ENCODE measurements around the gene FPR1.

Gene FPR1

DNA sequence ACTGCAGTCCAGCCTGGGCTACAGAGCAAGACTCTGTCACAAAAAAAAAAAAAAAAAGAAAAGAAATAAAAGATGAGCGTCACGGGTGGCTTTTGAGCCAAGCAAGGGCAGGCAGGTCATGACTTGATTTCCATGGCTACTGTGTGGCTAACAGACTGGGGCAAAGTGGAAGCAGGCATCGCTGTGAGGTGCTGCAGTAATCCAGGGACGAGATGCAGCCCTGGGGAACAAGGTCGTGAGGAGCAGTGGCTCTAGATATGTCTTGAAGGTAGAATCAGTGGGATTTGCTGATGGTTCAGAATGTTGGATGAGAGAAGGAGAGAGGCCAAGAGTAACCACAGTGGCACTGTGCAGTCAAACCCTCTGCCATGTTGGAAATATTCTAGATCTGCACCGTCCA is 42.1 kb downstream of the FPR1 start:
- CTCF ChIA-PET: interaction anchor here (1.5 to 2.5 kb wide), 2 partner anchors 48 to 68 kb away, joined by 4 to 5 read pairs; no protein-coding TSS in a partner anchor
- 97% methylated on average over 6 of the region's 6 CpGs for WGBS (ENCODE audit: insufficient coverage)
- DNase-seq: no peak
- H3K9me3 ChIP-seq (ENCODE audit: control extremely low read depth in 1 of 5, control insufficient read depth in 4 of 5, insufficient read depth in 2 of 5, low read depth in 1 of 5, low read length in 4 of 5): no peaks in the 10 kb centered on the region
- peaks cover 0 to 9% (median 5%) of the 10 kb centered on the region in 4 experiments for H3K4me1 ChIP-seq (ENCODE audit: control extremely low read depth in 1 of 4, control insufficient read depth in 4 of 4, insufficient read depth in 4 of 4, low read length in 3 of 4)
- H3K4me3 ChIP-seq (ENCODE audit: control insufficient read depth in 1 of 7, extremely low read depth in 1 of 7, insufficient read depth in 4 of 7, low read depth in 2 of 7, low read length in 6 of 7): no peak overlapping the region
- POLR2A ChIA-PET: no interaction called here
- H3K36me3 ChIP-seq (ENCODE audit: control insufficient read depth in 4 of 4, insufficient read depth in 4 of 4, low read length in 3 of 4): peaks cover 0 to 11% (median 3%) of the 10 kb centered on the region in 4 experiments
- no peak overlapping the region for H3K27ac ChIP-seq (ENCODE audit: insufficient read depth in 1 of 2, low read depth in 1 of 2, low read length in 2 of 2, poor library complexity in 1 of 2, severe bottlenecking in 2 of 2)
- peaks cover 0 to 9% (median 2%) of the 10 kb centered on the region in 5 experiments for H3K27me3 ChIP-seq (replicated peaks in 2 of 5; ENCODE audit: control insufficient read depth in 4 of 5, insufficient read depth in 5 of 5, low read length in 4 of 5)

DNA sequence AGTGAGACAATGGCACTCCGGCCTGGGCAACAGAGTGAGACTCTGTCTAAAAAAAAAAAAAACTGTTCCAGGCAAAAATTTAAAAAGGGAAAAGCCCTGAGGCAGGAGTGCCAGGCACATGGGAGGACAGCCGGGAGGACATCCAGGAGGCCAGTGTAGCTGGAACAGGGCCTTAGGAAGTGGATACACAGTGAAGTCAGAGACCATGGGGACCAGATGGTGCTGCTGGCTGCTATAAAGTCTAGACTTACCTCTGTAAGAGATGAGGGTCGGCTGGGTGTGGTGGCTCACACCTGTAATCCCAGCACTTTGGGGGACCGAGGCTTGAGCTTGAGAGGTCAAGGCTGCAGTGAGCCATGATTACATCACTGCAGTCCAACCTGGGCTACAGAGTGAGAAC is 42.9 kb downstream of the FPR1 start:
- ChIA-PET CTCF (interaction anchor here (1.5 to 2.5 kb wide), 2 partner anchors 69 kb away, joined by 4 to 5 read pairs; no protein-coding TSS in a partner anchor), POLR2A (no interaction called here)
- H3K36me3 ChIP-seq (ENCODE audit: control insufficient read depth in 4 of 4, insufficient read depth in 4 of 4, low read length in 3 of 4): peaks cover 0 to 11% (median 3%) of the 10 kb centered on the region in 4 experiments
- H3K4me3 ChIP-seq (ENCODE audit: control insufficient read depth in 1 of 7, extremely low read depth in 1 of 7, insufficient read depth in 4 of 7, low read depth in 2 of 7, low read length in 6 of 7): no peak overlapping the region
- peaks cover 0 to 14% (median 7%) of the 10 kb centered on the region in 4 experiments for H3K4me1 ChIP-seq (ENCODE audit: control extremely low read depth in 1 of 4, control insufficient read depth in 4 of 4, insufficient read depth in 4 of 4, low read length in 3 of 4)
- no peak for DNase-seq
- WGBS (ENCODE audit: insufficient coverage): 100% methylated on average over 4 of the region's 4 CpGs
- H3K27ac ChIP-seq (ENCODE audit: insufficient read depth in 1 of 2, low read depth in 1 of 2, low read length in 2 of 2, poor library complexity in 1 of 2, severe bottlenecking in 2 of 2): no peak overlapping the region
- peaks cover 0 to 9% (median 2%) of the 10 kb centered on the region in 5 experiments for H3K27me3 ChIP-seq (replicated peaks in 2 of 5; ENCODE audit: control insufficient read depth in 4 of 5, insufficient read depth in 5 of 5, low read length in 4 of 5)
- H3K9me3 ChIP-seq (ENCODE audit: control extremely low read depth in 1 of 5, control insufficient read depth in 4 of 5, insufficient read depth in 2 of 5, low read depth in 1 of 5, low read length in 4 of 5): no peaks in the 10 kb centered on the region

DNA sequence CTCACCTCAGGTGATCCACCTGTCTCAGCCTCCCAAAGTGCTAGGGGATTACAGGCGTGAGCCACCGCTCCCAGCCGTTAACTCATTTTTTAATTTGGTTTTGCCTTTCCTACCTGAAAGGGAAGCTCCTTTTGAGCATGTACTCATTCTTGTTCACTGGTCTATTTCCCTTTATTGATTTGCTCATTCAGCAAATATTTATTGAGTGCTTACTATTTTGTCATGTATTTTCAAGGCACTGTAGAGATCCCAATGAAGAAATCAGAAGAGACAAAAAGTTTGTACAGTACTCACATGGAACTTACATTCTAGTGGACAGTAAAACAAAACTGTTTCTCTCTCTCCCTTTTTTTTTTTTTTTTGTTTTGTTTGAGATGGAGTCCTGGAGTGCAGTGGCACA is 44.8 kb downstream of the FPR1 start:
- POLR2A ChIA-PET: no interaction called here
- no peak overlapping the region for H3K4me3 ChIP-seq (ENCODE audit: control insufficient read depth in 1 of 7, extremely low read depth in 1 of 7, insufficient read depth in 4 of 7, low read depth in 2 of 7, low read length in 6 of 7)
- DNase-seq: no peak
- no peaks in the 10 kb centered on the region for H3K9me3 ChIP-seq (ENCODE audit: control extremely low read depth in 1 of 5, control insufficient read depth in 4 of 5, insufficient read depth in 2 of 5, low read depth in 1 of 5, low read length in 4 of 5)
- no peak overlapping the region for H3K27ac ChIP-seq (ENCODE audit: insufficient read depth in 1 of 2, low read depth in 1 of 2, low read length in 2 of 2, poor library complexity in 1 of 2, severe bottlenecking in 2 of 2)
- 80% methylated on average over 1 of the region's 3 CpGs for WGBS (ENCODE audit: insufficient coverage)
- peaks cover 2 to 24% (median 3%) of the 10 kb centered on the region in 5 experiments for H3K27me3 ChIP-seq (replicated peaks in 2 of 5; ENCODE audit: control insufficient read depth in 4 of 5, insufficient read depth in 5 of 5, low read length in 4 of 5)
- H3K4me1 ChIP-seq (ENCODE audit: control extremely low read depth in 1 of 4, control insufficient read depth in 4 of 4, insufficient read depth in 4 of 4, low read length in 3 of 4): peaks cover 2 to 30% (median 18%) of the 10 kb centered on the region in 4 experiments
- CTCF ChIA-PET: no interaction called here
- H3K36me3 ChIP-seq (ENCODE audit: control insufficient read depth in 4 of 4, insufficient read depth in 4 of 4, low read length in 3 of 4): peaks cover 0 to 11% (median 3%) of the 10 kb centered on the region in 4 experiments

DNA sequence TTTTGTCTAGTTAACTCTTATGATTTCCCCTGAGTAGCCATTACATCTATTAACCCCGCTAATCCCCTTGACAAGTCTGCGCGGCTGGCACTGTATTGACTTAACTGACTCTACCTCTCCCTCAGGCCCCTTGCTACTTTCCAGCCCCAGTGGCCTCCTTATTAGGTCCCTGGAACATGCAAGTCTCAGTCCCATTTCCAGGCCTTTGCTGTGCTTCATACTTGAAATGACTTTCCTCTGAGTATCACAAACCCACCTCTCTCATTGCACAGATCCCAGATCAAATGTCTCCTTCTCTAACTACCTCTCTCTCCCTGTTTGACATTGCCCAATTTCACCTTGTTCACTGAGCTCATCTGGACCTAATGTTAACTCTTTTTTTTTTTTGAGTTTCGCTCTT is 45.4 kb downstream of the FPR1 start:
- peaks cover 2 to 30% (median 18%) of the 10 kb centered on the region in 4 experiments for H3K4me1 ChIP-seq (ENCODE audit: control extremely low read depth in 1 of 4, control insufficient read depth in 4 of 4, insufficient read depth in 4 of 4, low read length in 3 of 4)
- peaks cover 2 to 25% (median 3%) of the 10 kb centered on the region in 5 experiments for H3K27me3 ChIP-seq (replicated peaks in 2 of 5; ENCODE audit: control insufficient read depth in 4 of 5, insufficient read depth in 5 of 5, low read length in 4 of 5)
- no peak for DNase-seq
- CTCF ChIA-PET: interaction anchor here (1.0 kb wide), 1 partner anchor 12 kb away, joined by 3 read pairs; no protein-coding TSS in a partner anchor
- H3K36me3 ChIP-seq (ENCODE audit: control insufficient read depth in 4 of 4, insufficient read depth in 4 of 4, low read length in 3 of 4): peaks cover 0 to 13% (median 3%) of the 10 kb centered on the region in 4 experiments
- 100% methylated on average over 4 of the region's 4 CpGs for WGBS (ENCODE audit: insufficient coverage)
- H3K27ac ChIP-seq (ENCODE audit: insufficient read depth in 1 of 2, low read depth in 1 of 2, low read length in 2 of 2, poor library complexity in 1 of 2, severe bottlenecking in 2 of 2): no peak overlapping the region
- H3K9me3 ChIP-seq (ENCODE audit: control extremely low read depth in 1 of 5, control insufficient read depth in 4 of 5, insufficient read depth in 2 of 5, low read depth in 1 of 5, low read length in 4 of 5): no peaks in the 10 kb centered on the region
- POLR2A ChIA-PET: no interaction called here
- H3K4me3 ChIP-seq (ENCODE audit: control insufficient read depth in 1 of 7, extremely low read depth in 1 of 7, insufficient read depth in 4 of 7, low read depth in 2 of 7, low read length in 6 of 7): no peak overlapping the region

DNA sequence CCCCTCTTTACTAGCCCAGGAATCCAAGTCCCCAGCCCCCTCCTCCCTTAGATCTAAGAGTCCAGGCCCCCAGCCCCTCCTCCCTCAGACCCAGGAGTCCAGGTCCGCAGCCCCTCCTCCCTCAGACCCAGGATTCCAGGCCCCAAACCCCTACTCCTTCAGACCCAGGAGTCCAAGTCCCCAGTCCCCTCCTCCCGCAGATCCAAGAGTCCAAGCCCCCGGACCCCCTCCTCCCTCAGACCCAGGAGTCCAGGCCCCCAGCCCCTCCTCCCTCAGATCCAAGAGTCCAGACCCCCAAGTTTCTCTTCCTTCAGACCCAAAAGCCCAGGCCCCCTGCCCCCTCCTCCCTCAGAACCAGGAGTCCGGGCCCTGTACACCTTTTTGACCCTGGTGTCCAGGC is 47.1 kb downstream of the FPR1 start:
- no peak for DNase-seq
- H3K36me3 ChIP-seq (ENCODE audit: control insufficient read depth in 4 of 4, insufficient read depth in 4 of 4, low read length in 3 of 4): peaks cover 0 to 14% (median 3%) of the 10 kb centered on the region in 4 experiments
- POLR2A ChIA-PET: interaction anchor here (1.2 to 1.9 kb wide), 2 partner anchors 16 to 73 kb away, joined by 3 to 8 read pairs; no protein-coding TSS in a partner anchor
- CTCF ChIA-PET: interaction anchor here (0.6 to 2.2 kb wide), 4 partner anchors 23 to 80 kb away, joined by 3 to 8 read pairs (median 3); no protein-coding TSS in a partner anchor
- no peaks in the 10 kb centered on the region for H3K9me3 ChIP-seq (ENCODE audit: control extremely low read depth in 1 of 5, control insufficient read depth in 4 of 5, insufficient read depth in 2 of 5, low read depth in 1 of 5, low read length in 4 of 5)
- H3K27me3 ChIP-seq (replicated peaks in 2 of 5; ENCODE audit: control insufficient read depth in 4 of 5, insufficient read depth in 5 of 5, low read length in 4 of 5): peaks cover 0 to 22% (median 3%) of the 10 kb centered on the region in 5 experiments
- 23% methylated on average over 3 of the region's 4 CpGs for WGBS (ENCODE audit: insufficient coverage)
- H3K4me1 ChIP-seq (ENCODE audit: control extremely low read depth in 1 of 4, control insufficient read depth in 4 of 4, insufficient read depth in 4 of 4, low read length in 3 of 4): peaks cover 2 to 30% (median 15%) of the 10 kb centered on the region in 4 experiments
- peak overlapping the region; percentile 78 to 93 for H3K27ac ChIP-seq (ENCODE audit: insufficient read depth in 1 of 2, low read depth in 1 of 2, low read length in 2 of 2, poor library complexity in 1 of 2, severe bottlenecking in 2 of 2)
- H3K4me3 ChIP-seq (ENCODE audit: control insufficient read depth in 1 of 7, extremely low read depth in 1 of 7, insufficient read depth in 4 of 7, low read depth in 2 of 7, low read length in 6 of 7): peak overlapping the region; percentile 47 to 95 (median 85)

DNA sequence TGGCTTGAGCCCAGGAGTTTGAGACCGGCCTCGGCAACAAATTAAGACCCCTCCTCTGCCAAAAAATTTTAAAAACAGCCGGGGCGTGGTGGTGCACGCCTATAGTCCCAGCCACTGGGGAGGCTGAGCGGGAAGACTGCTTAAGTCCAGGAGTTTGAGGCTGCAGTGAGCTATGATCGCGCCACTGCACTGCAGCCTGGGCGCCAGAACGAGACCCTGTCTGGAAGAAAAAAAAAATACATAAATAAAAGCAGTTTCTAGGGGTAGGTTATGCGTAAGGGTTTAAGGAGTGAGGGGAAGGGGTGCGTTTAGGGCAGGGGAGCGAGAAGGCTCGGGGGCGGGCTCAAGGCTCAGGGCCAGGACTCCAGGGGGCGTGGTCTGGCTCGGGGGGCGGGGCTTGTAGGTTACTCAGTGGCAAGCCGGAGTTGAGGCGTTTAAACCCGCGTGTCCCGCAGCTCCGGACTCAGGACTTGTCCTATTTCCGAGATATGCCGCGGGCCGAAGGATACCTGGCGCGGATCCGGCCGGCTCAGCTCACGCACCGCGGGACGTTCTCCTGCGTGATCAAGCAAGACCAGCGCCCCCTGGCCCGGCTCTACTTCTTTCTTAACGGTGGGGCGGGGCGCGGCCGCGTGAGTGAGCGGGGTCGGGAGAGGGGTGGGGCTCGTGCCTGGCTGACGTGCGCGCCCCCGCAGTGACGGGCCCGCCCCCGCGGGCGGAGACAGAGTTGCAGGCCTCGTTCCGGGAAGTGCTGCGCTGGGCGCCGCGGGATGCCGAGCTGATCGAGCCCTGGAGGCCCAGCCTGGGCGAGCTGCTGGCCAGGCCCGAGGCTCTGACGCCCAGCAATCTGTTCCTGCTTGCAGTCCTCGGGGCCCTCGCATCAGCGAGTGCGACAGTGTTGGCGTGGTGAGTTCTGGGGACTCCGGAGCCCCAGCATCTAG is 47.8 kb downstream of the FPR1 start:
- Histone ChIP-seq H3K4me3 (ENCODE audit: control insufficient read depth in 1 of 7, extremely low read depth in 1 of 7, insufficient read depth in 4 of 7, low read depth in 2 of 7, low read length in 6 of 7) (peak overlapping the region; percentile 47 to 95 (median 85)), H3K27ac (ENCODE audit: insufficient read depth in 1 of 2, low read depth in 1 of 2, low read length in 2 of 2, poor library complexity in 1 of 2, severe bottlenecking in 2 of 2) (peak overlapping the region; percentile 78 to 93), H3K27me3 (replicated peaks in 2 of 5; ENCODE audit: control insufficient read depth in 4 of 5, insufficient read depth in 5 of 5, low read length in 4 of 5) (peaks cover 0 to 22% (median 3%) of the 10 kb centered on the region in 5 experiments), H3K9me3 (ENCODE audit: control extremely low read depth in 1 of 5, control insufficient read depth in 4 of 5, insufficient read depth in 2 of 5, low read depth in 1 of 5, low read length in 4 of 5) (no peaks in the 10 kb centered on the region), H3K4me1 (ENCODE audit: control extremely low read depth in 1 of 4, control insufficient read depth in 4 of 4, insufficient read depth in 4 of 4, low read length in 3 of 4) (peaks cover 2 to 30% (median 15%) of the 10 kb centered on the region in 4 experiments), H3K36me3 (ENCODE audit: control insufficient read depth in 4 of 4, insufficient read depth in 4 of 4, low read length in 3 of 4) (peaks cover 0 to 14% (median 5%) of the 10 kb centered on the region in 4 experiments)
- peak; percentile 95 to 97 (median 97) for DNase-seq
- ChIA-PET CTCF (interaction anchor here (0.6 to 2.2 kb wide), 7 partner anchors 15 to 81 kb away, joined by 3 to 8 read pairs (median 3); no protein-coding TSS in a partner anchor), POLR2A (interaction anchor here (1.2 to 1.9 kb wide), 2 partner anchors 15 to 74 kb away, joined by 3 to 8 read pairs; no protein-coding TSS in a partner anchor)
- WGBS (ENCODE audit: insufficient coverage): 0% methylated on average over 71 of the region's 74 CpGs

All from common myeloid progenitor, CD34-positive (primary cell).